Muscle layer of duodenum (tissue), 2 donors: ENCODE results near the gene GUCA2B.

ENCODE experiments used
- H3K27ac ChIP-seq: one replicate; pipeline ENCODE4 v1.7.0; 2013; ENCODE audit warnings: mild to moderate bottlenecking, low read length
- H3K27me3 ChIP-seq: one replicate; pipeline ENCODE4 v1.7.0; 2013; ENCODE audit warnings: low read depth, mild to moderate bottlenecking, control low read depth, low read length
- H3K36me3 ChIP-seq, 2 donors: one replicate each; pipeline ENCODE4 v1.7.0; 2013; ENCODE audit warnings: low read length in 2 of 2, control low read depth in 1 of 2, mild to moderate bottlenecking in 1 of 2; ENCODE audit not compliant: insufficient read depth in 2 of 2, control insufficient read depth in 1 of 2
- H3K4me1 ChIP-seq, 2 donors: one replicate each; pipeline ENCODE4 v1.7.0; 2013; ENCODE audit warnings: low read length in 2 of 2, mild to moderate bottlenecking in 2 of 2, control low read depth in 1 of 2, moderate library complexity in 1 of 2; ENCODE audit not compliant: insufficient read depth in 2 of 2, control insufficient read depth in 1 of 2
- H3K4me3 ChIP-seq, 2 donors: one replicate each; pipeline ENCODE4 v1.7.0; 2013; ENCODE audit warnings: low read length in 2 of 2, low read depth in 1 of 2, mild to moderate bottlenecking in 1 of 2
- H3K9me3 ChIP-seq, 2 donors: one replicate each; pipeline ENCODE4 v1.7.0; 2013; ENCODE audit warnings: low read length in 2 of 2, control low read depth in 1 of 2, mild to moderate bottlenecking in 1 of 2; ENCODE audit not compliant: control insufficient read depth in 1 of 2
- donor health status: healthy.

GUCA2B gene

DNA sequence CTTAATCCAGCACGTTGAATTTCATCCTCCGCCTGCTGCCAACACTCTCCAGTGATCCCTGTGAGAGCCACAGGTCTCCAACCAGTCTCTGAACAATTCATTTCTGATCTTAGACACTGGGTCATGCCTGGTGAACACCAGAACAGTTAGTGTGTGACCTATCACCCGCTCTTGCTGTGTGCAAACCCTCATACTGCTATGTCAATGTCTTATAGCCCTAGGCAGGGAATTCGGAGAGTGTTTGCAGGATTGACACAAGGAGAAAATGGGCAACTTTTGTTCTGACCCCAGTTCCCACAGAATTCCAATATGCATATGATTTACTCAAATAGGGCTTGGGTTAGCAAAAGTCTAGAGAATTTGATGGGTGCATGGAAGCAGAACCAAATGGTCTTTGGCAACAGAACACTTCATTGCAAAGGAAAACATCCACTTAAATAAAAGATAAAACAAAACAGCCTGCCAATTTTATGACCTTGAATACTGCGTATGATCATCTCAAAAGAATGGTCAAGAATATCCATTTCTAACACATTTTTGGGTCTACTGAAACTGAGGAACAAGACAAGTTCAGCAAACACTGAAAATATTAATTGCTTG, 23.0 kb upstream of the GUCA2B start:
- H3K36me3 ChIP-seq: no peaks in the 10 kb centered on the region

DNA sequence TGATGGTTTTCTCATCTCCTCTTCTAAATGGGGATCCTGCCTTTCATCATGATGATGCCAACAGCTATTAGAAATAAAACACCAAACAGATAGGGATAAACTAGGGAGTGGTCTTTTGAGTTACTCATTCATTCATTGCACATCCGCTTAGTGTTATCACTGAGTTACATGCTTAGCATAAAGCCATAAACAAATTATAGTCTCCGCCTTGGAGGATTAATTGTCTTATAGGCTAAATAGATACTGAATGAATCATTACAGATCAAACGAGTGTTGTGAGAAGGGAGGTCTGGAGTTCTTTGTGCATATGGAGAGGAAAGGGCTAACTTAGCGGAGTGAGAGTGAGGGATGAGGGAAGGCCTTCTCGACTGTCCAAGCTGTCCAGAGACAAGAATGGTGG, 19.8 kb upstream of the GUCA2B start:
- Histone ChIP-seq H3K36me3 (no peaks in the 10 kb centered on the region), H3K27ac (no peak overlapping the region), H3K4me1 (no peaks in the 10 kb centered on the region), H3K9me3 (no peaks in the 10 kb centered on the region), H3K4me3 (no peak overlapping the region), H3K27me3 (no peaks in the 10 kb centered on the region)

More for the DNA sequence above, 23.0 kb upstream of the GUCA2B start:
- Histone ChIP-seq H3K9me3 (no peaks in the 10 kb centered on the region), H3K4me3 (no peak overlapping the region), H3K27ac (no peak overlapping the region), H3K4me1 (no peaks in the 10 kb centered on the region), H3K27me3 (no peaks in the 10 kb centered on the region)

DNA sequence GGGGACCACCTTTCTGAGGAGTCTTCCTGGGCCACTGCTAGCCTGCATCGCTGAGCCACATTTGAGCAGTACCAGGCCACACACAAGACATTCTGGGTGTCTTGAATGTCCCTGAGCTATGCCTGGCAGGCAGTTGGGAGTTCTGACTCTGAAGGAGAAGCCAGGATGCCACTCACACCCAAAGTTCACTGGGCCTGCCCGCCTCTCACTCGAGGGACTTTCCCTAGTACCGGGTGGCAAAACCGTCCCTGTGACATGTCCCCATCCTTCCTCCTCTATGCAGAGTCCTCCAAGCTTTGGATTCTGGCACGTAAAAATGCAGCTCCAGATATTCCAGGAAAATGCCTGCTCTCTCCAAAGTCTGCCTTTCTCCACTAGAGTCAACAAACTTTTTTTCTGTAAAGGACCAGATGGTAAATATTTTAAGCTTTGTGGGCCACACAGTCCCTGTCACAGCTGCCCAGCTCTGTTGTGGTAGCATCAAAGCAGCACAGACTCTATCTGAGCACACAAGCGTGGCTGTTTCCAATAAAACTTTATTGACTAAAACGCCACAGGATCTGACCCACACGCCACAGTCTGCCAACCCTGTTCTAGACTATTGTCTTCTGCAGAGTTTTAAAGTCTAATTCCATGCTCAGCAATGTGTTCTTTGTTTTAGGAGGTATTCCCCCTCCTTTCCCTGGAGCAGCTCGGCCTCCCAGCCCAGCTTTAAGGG, 19.2 kb upstream of the GUCA2B start:
- Histone ChIP-seq H3K27me3 (no peaks in the 10 kb centered on the region), H3K4me1 (no peaks in the 10 kb centered on the region), H3K9me3 (no peaks in the 10 kb centered on the region), H3K27ac (no peak overlapping the region), H3K36me3 (no peaks in the 10 kb centered on the region), H3K4me3 (no peak overlapping the region)

DNA sequence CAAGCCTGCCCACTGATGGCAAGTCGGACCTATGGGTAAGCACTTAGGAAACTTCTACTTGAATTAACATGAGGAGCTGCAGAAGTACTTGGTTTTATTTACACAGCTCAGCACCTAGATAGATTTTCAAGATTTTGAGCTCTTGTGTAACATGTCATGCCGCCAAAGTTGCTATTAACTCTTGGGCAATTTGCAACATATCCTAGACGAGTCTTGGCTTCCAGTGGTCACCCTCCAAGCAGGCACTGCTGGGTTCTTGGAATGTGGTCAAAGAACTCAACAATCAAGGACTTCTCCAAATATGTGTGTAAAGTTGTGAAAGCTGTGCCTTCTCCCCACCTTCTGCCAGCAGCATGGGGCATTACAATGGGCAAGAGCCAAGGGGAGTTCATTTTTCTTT, 17.8 kb upstream of the GUCA2B start:
- Histone ChIP-seq H3K4me1 (no peaks in the 10 kb centered on the region), H3K4me3 (no peak overlapping the region), H3K27me3 (no peaks in the 10 kb centered on the region), H3K9me3 (no peaks in the 10 kb centered on the region), H3K36me3 (no peaks in the 10 kb centered on the region), H3K27ac (no peak overlapping the region)

DNA sequence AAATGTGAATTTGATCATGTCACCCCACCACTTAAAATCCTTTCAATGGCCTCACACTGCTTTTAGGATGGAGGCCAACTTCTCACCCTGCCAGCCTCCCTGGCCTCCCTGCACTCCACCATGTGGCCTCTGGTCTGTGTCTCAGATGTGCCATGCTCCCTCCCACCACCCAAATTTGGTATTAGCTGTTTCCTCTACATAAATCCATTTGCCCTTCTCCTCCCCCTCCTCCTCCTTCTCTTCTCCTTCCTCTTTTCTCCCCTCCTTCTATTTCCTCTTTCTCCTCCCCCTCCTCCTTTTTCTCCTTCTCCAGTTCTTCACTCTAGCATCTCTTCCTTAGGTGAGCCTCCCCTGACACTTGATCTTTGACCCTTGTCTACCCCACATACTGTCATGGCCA, 16.7 kb upstream of the GUCA2B start:
- Histone ChIP-seq H3K9me3 (no peaks in the 10 kb centered on the region), H3K27ac (no peak overlapping the region), H3K4me3 (no peak overlapping the region), H3K36me3 (no peaks in the 10 kb centered on the region), H3K27me3 (no peaks in the 10 kb centered on the region), H3K4me1 (no peaks in the 10 kb centered on the region)

DNA sequence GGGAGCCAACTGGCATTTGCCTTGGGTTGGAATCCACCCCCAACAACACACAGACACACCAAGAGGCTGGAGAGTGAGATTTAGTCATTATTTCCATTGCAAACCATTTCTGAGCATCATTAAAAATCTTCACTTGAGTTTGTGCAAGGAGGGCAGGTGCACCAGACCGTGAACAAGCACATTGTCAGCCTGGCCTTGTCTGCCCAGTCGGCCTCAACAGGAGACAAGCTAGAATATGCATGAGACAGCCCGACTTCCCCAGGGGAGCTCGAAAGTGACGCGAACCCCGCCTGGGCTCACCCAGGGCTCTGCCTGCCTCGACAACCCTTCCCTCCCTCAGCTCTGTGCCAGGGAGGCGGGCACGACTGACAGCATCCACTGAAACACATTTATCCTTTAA, 15.4 kb upstream of the GUCA2B start:
- Histone ChIP-seq H3K4me3 (no peak overlapping the region), H3K27ac (no peak overlapping the region), H3K9me3 (no peaks in the 10 kb centered on the region), H3K36me3 (no peaks in the 10 kb centered on the region), H3K4me1 (no peaks in the 10 kb centered on the region), H3K27me3 (peaks cover 2% of the 10 kb centered on the region)

DNA sequence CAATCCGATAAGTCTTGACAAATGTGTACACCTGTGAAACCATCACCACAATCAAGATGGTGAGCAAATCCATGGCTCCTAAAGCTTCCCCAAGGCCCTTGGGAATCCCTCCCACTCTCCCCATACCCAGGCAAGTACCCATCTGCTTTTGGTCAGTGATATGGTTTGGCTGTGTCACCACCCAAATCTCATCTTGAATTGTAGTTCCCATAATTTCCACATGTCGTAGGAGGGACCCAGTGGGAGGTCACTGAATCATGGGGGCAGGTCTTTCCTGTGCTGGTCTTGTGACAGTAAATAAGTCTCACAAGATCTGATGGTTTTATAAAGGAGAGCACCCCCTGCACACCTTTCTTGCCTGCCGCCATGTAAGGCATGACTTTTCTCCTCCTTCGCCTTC, 14.6 kb upstream of the GUCA2B start:
- Histone ChIP-seq H3K4me1 (no peaks in the 10 kb centered on the region), H3K36me3 (no peaks in the 10 kb centered on the region), H3K9me3 (no peaks in the 10 kb centered on the region), H3K4me3 (no peak overlapping the region), H3K27ac (no peak overlapping the region), H3K27me3 (peaks cover 6% of the 10 kb centered on the region)

DNA sequence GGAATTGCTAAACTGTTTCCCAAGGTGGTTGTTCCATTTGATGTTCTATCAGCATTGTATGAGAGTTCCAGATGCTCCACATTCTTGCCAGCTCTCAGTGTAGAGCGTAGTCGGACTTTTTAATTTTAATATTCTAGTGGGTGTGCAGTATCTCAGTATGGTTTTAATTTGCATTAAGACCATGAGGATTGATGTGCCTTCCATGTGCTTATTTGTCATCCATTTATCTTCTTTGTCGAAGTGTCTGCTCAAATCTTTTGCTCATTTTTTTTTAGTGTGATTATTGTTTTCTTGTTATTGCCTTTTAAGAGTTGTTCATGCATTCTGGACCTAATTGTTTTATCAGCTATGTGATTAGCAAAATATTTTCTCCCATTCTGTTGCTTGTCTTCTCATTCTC, 13.8 kb upstream of the GUCA2B start:
- Histone ChIP-seq H3K36me3 (no peaks in the 10 kb centered on the region), H3K27me3 (peaks cover 6% of the 10 kb centered on the region), H3K27ac (no peak overlapping the region), H3K9me3 (no peaks in the 10 kb centered on the region), H3K4me3 (no peak overlapping the region), H3K4me1 (no peaks in the 10 kb centered on the region)

DNA sequence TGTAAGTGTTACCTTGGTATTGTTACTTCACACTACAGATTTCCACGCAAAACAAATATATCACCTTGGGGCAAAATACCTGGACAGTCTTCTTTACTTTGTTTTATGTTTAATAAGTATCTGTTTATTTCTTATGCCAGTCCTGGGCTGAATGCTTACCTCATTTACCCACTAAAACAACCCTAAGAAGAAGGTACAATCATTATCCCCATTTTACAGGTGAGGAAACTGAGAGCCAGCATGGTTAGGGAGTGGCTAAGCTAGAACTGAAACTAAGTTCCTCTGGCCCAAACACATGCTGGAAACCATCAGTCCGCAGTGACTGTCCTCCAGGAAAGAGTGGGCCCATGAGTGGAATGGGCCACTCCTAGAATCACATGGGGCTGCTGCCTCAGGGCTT, 13.0 kb upstream of the GUCA2B start:
- Histone ChIP-seq H3K27me3 (peaks cover 6% of the 10 kb centered on the region), H3K27ac (no peak overlapping the region), H3K4me3 (no peak overlapping the region), H3K36me3 (no peaks in the 10 kb centered on the region), H3K9me3 (no peaks in the 10 kb centered on the region), H3K4me1 (no peaks in the 10 kb centered on the region)

DNA sequence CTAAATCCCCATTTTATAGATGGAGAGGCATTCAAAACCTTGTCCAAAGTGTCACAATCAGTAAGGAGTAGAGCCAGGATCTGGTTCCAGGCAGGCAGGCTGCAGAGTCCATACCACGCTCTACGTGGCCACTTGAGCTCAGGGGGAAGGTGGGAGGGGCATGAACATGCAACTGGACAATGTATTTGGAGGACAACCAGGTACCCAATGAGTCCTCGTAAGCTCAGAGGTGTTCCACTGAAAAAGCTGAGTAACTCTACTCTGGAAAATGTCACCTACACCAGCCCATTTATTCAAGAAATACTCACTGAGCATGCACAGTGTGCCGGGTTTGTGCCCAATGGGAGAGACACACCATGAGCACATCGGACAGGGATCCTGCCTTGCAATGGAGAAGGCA, 11.2 kb upstream of the GUCA2B start:
- H3K36me3 ChIP-seq: no peaks in the 10 kb centered on the region
- no peak overlapping the region for H3K4me3 ChIP-seq
- H3K4me1 ChIP-seq: peaks cover 0 to 6% of the 10 kb centered on the region in 2 donors
- H3K27ac ChIP-seq: no peak overlapping the region
- H3K27me3 ChIP-seq: peaks cover 15% of the 10 kb centered on the region
- no peaks in the 10 kb centered on the region for H3K9me3 ChIP-seq

DNA sequence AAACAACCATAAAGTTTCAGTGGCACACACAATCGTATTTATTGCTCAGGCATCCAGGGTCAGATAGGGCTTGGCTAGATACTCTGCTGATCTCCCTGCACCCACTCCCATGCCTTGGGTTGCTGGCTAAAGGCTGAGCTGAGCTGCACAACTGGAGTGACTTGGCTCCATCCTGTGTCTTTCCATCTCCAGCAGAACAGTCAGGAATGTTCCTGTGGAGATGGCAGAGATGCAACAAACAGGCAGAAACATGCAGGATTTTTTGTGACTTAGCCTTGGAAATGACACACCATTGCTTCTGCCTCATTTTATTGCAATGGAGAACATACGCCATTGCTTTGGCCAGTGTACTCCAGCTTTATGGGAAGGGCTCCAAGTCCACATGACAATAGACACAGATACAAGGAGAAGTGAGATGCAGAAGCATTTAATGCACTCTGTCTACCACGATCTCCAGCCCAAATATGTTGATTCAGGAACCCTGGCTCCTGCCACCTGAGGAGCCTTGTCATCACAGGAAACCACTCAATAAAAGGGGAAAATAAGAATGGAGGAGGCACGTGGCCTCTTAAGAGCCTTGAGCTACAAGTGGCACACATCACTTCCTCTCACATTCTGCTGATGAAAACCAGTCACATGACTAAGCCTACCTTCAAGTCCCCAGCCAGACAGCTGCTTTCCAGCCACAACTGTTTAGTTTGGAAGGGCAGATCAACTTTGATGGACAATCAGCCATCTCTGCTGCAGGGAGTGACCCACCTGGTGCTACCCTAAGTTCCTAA, 10.1 kb upstream of the GUCA2B start:
- Histone ChIP-seq H3K9me3 (no peaks in the 10 kb centered on the region), H3K4me3 (no peak overlapping the region), H3K4me1 (peaks cover 0 to 7% of the 10 kb centered on the region in 2 donors), H3K27me3 (peaks cover 20% of the 10 kb centered on the region), H3K36me3 (no peaks in the 10 kb centered on the region), H3K27ac (no peak overlapping the region)
